GM12878 (cell line): ENCODE data around the gene NXN. TPM values are rescaled to one million over a fixed set of nuclear protein-coding genes. Genes with fewer than 3 reads are reported as not detected.

ENCODE experiments used
- ATAC-seq: fragments of 200-7000 bp; cut with Tn5 transposase; 3 replicates; pipeline ENCODE4 v1.9.1; 2020; ENCODE audit warnings: mild to moderate bottlenecking, moderate library complexity
- BruUV-seq: library from RNA; stranded (reverse); fragments of 400-500 nt; replicated peaks from 2 replicates; lab custom pipeline; 2021; lab: Mats Ljungman, UMichigan
- CTCF ChIA-PET: fragments of 300-600 bp; sonication (Branson Sonifier 250); formaldehyde crosslinking; extraction: SDS; loops from one replicate; lab custom pipeline; 2021; ENCODE audit warnings: inconsistent platforms; lab: Yijun Ruan, JAX
- POLR2A ChIA-PET: fragments of 350-600 bp; formaldehyde crosslinking; extraction: SDS; loops from one replicate; lab custom pipeline; 2021; ENCODE audit warnings: inconsistent platforms; lab: Charles Lee
- RAD21 ChIA-PET: fragments of 300-600 bp; sonication (Branson Sonifier 250); formaldehyde crosslinking; loops from one replicate; lab custom pipeline; 2023; ENCODE audit warnings: antibody characterized with exemption; ENCODE audit not compliant: unreplicated experiment; lab: Charles Lee
- SMC1A ChIA-PET: fragments of 300-600 bp; sonication (Branson Sonifier 250); formaldehyde crosslinking; loops from one replicate; lab custom pipeline; 2023; ENCODE audit not compliant: unreplicated experiment, uncharacterized antibody; lab: Charles Lee
- DNase-seq: peaks from one replicate; pipeline ENCODE4 v3.0.0-alpha.2; 2011; ENCODE audit warnings: low read depth, low spot score
- FAIRE-seq: peaks from 3 replicates; lab custom pipeline; 2011; peaks lifted over from hg19 to GRCh38; lab: Jason Lieb, UNC
- H2AFZ ChIP-seq: 2 replicates; pipeline ENCODE4 v1.6.0; 2011; ENCODE audit warnings: low read depth, low read length, control low read depth; ENCODE audit not compliant: control insufficient read depth
- H3K27ac ChIP-seq: 2 replicates; pipeline ENCODE4 v1.5.1; 2011; ENCODE audit warnings: control low read depth; ENCODE audit not compliant: control insufficient read depth, insufficient read depth
- H3K27me3 ChIP-seq, 2 experiments: replicated peaks in 1 of 2; 2 replicates each; pipeline versions ENCODE4 v1.6.0 to v1.6.1; 2011; ENCODE audit warnings: low read length in 1 of 2; ENCODE audit not compliant: control insufficient read depth in 2 of 2, insufficient read depth in 2 of 2
- H3K36me3 ChIP-seq, 2 experiments: 2 replicates each; pipeline ENCODE4 v1.5.1; 2011; ENCODE audit warnings: low read length in 1 of 2; ENCODE audit not compliant: control insufficient read depth in 2 of 2, insufficient read depth in 2 of 2
- H3K4me1 ChIP-seq: 2 replicates; pipeline ENCODE4 v1.6.1; 2011; ENCODE audit warnings: mild to moderate bottlenecking, low read length, moderate library complexity, mixed read lengths; ENCODE audit not compliant: control insufficient read depth, insufficient read depth
- H3K4me2 ChIP-seq: 2 replicates; pipeline ENCODE4 v1.6.0; 2011; ENCODE audit warnings: control low read depth; ENCODE audit not compliant: control insufficient read depth, insufficient read depth
- H3K4me3 ChIP-seq: fragments of 200-600 bp; sonication (generic); 2 replicates; pipeline ENCODE4 v1.5.1; 2016
- H3K79me2 ChIP-seq: 2 replicates; pipeline ENCODE4 v1.6.0; 2011; ENCODE audit warnings: low read length; ENCODE audit not compliant: control insufficient read depth, insufficient read depth
- H3K9ac ChIP-seq: 2 replicates; pipeline ENCODE4 v1.8.0; 2011; ENCODE audit warnings: low read length, control low read depth, mixed read lengths; ENCODE audit not compliant: control insufficient read depth, insufficient read depth
- H3K9me3 ChIP-seq: replicated peaks from 3 replicates; pipeline ENCODE4 v1.5.1; 2011; ENCODE audit warnings: mild to moderate bottlenecking, low read length; ENCODE audit not compliant: control insufficient read depth, insufficient read depth
- H4K20me1 ChIP-seq: 2 replicates; pipeline ENCODE4 v1.6.0; 2011; ENCODE audit not compliant: control insufficient read depth, insufficient read depth
- CBX3 ChIP-seq: fragments of 200-600 bp; sonication (generic); IDR thresholded peaks from 2 replicates; pipeline ENCODE4 v1.6.1; 2016; ENCODE audit warnings: low read depth, borderline replicate concordance
- CREM ChIP-seq: IDR thresholded peaks from 2 replicates; pipeline ENCODE4 v1.6.1; 2014; ENCODE audit warnings: antibody characterized with exemption, low read depth
- EZH2 ChIP-seq: IDR thresholded peaks from 2 replicates; pipeline ENCODE4 v1.6.1; 2012; ENCODE audit warnings: low read depth, mild to moderate bottlenecking, control low read depth, inconsistent platforms, low read length, borderline replicate concordance; ENCODE audit not compliant: control insufficient read depth
- FOS ChIP-seq: IDR thresholded peaks from 3 replicates; pipeline ENCODE4 v1.6.1; 2011; ENCODE audit warnings: borderline replicate concordance; ENCODE audit not compliant: insufficient read length; ENCODE audit errors: extremely low read depth
- HDAC6 ChIP-seq: fragments of 200-600 bp; sonication (generic); IDR thresholded peaks from one replicate; pipeline ENCODE4 v1.8.0; 2017; ENCODE audit warnings: antibody characterized with exemption; ENCODE audit not compliant: unreplicated experiment
- MTA2 ChIP-seq: fragments of 450-650 bp; IDR thresholded peaks from 2 replicates; pipeline ENCODE4 v1.6.1; 2016; ENCODE audit warnings: low read depth, mild to moderate bottlenecking, moderate library complexity
- NR2C1 ChIP-seq: fragments of 450-650 bp; IDR thresholded peaks from 2 replicates; pipeline ENCODE4 v1.6.1; 2017; ENCODE audit warnings: antibody characterized with exemption, mild to moderate bottlenecking, moderate library complexity
- PML ChIP-seq: IDR thresholded peaks from 2 replicates; pipeline ENCODE4 v1.6.1; 2012; ENCODE audit warnings: low read length, inconsistent platforms
- SUZ12 ChIP-seq: fragments of 200-600 bp; sonication (generic); IDR thresholded peaks from one replicate; pipeline ENCODE4 v1.6.1; 2018; ENCODE audit warnings: antibody characterized with exemption, mild to moderate bottlenecking; ENCODE audit not compliant: unreplicated experiment
- WRNIP1 ChIP-seq: IDR thresholded peaks from 2 replicates; pipeline ENCODE4 v1.6.1; 2011; ENCODE audit warnings: low read depth, low read length, improper control_type of control experiment, borderline replicate concordance
- whole genome bisulfite sequencing: methylation state at CpG from one replicate; pipeline ENCODE4 v1.1.6; 2016; ENCODE audit warnings: low lambda C conversion rate; ENCODE audit not compliant: insufficient replicate concordance, insufficient coverage; ENCODE audit errors: missing lambda C conversion rate; 5-methylcytosine and 5-hydroxymethylcytosine counted together
- in situ Hi-C: fragments of 300-500 bp; cut with MboI; formaldehyde crosslinking; loops from 9 replicates; pipeline ENCODE4 v1.14.3; 2018; ENCODE audit warnings: mixed read lengths
- intact Hi-C: fragments of 100-400 bp; cut with micrococcal nuclease; formaldehyde crosslinking; loops from one replicate; pipeline ENCODE4 v1.14.2; 2022; ENCODE audit not compliant: unreplicated experiment
- polyA plus RNA-seq, 11 experiments: library from polyadenylated mRNA; depleted of rRNA in 4 of 11; unstranded in 6 of 11; stranded (reverse) in 5 of 11; fragments of >200 nt; fragmentation: Nextera tagmentation in 4 of 11; fragmentation: Illumina TruSeq in 1 of 11; extraction: Ambion mirVana in 4 of 11; extraction: Trizol in 1 of 11; gene quantifications; 1 replicate in 1 of 11; 2 replicates in 10 of 11; pipeline versions ENCODE4 v1.2.1 to v1.2.3, GENCODE V29; 2011 to 2016; ENCODE audit warnings: inconsistent platforms in 2 of 11, missing spikeins in 2 of 11, low read depth in 1 of 11
- total RNA-seq, 4 experiments: library from RNA; depleted of rRNA in 3 of 4; stranded (reverse); fragments of >200 nt in 3 of 4; fragmentation: Illumina TruSeq in 1 of 4; extraction: Trizol in 1 of 4; gene quantifications; 2 replicates each; pipeline versions ENCODE4 v1.2.1 to v1.2.3, GENCODE V29; 2013 to 2021
- TF ChIP-seq, protein P1 (sequence below): fragments of 450-650 bp; IDR thresholded peaks from 2 replicates; pipeline ENCODE4 v1.6.1; 2014; ENCODE audit warnings: mild to moderate bottlenecking

Gene NXN
- total and polyA plus RNA-seq, 10 of the 15 experiments (the other 5 are each of a cell fraction or from before 2014, with no cell fraction given): 0.04 to 1.2 (median 0.30) TPM

DNA sequence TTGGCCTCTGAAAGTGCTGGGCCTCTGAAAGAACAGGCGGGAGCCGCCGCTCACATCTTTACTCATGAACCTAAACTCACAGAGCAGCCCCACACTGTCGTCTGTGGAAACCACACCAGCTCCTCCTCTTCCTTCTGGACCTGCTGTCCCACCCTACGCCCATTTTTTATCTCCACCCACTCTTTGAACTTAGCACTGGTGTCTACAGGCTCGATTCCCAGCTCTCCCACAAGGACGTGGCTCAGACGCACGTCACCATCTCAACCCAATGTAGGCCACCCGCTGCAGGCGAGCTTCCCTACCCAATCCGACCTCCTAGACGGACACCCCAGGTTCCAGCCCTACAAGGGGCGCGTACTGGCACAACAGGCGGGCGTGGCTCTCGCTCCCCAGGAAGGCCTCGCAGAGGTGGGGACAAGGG is 62.2 kb downstream of the NXN start (continued):
- TF ChIP-seq WRNIP1: no peak
- TF ChIP-seq SUZ12: no peak
- no peak for TF ChIP-seq CBX3
- TF ChIP-seq CREM: no peak
- no peak for TF ChIP-seq FOS
- no peak for TF ChIP-seq MTA2
- TF ChIP-seq, all 136 proteins: peak for 0

GRCh38 chr17:916315-916714 is 63.3 kb downstream of the NXN start:
- ChIA-PET CTCF (interaction anchor here (1.6 kb wide), 1 partner anchor 212 kb away, joined by 6 read pairs; no protein-coding TSS in a partner anchor), RAD21 (no interaction called here), SMC1A (no interaction called here), POLR2A (interaction anchor here (1.5 kb wide), 1 partner anchor 13 kb away, joined by 3 read pairs; no protein-coding TSS in a partner anchor)
- DNase-seq (no peak), FAIRE-seq (no peak), ATAC-seq (no peak)
- H3K79me2 ChIP-seq: no peaks in the 10 kb centered on the region
- no peaks in the 10 kb centered on the region for H3K9me3 ChIP-seq
- H2AFZ ChIP-seq: no peak overlapping the region
- H3K4me2 ChIP-seq: no peak overlapping the region
- H3K27me3 ChIP-seq: no peaks in the 10 kb centered on the region; a peak in 3 of 4 replicates
- H4K20me1 ChIP-seq: no peaks in the 10 kb centered on the region
- no peaks in the 10 kb centered on the region for H3K4me1 ChIP-seq
- in situ Hi-C loops: no loop called here
- H3K4me3 ChIP-seq: no peak overlapping the region
- intact Hi-C loops: no loop called here
- no peaks in the 10 kb centered on the region for H3K36me3 ChIP-seq
- TF ChIP-seq EZH2 (no peak), HDAC6 (no peak), NR2C1 (no peak), PML (no peak)
- TF ChIP-seq, protein P1, sequence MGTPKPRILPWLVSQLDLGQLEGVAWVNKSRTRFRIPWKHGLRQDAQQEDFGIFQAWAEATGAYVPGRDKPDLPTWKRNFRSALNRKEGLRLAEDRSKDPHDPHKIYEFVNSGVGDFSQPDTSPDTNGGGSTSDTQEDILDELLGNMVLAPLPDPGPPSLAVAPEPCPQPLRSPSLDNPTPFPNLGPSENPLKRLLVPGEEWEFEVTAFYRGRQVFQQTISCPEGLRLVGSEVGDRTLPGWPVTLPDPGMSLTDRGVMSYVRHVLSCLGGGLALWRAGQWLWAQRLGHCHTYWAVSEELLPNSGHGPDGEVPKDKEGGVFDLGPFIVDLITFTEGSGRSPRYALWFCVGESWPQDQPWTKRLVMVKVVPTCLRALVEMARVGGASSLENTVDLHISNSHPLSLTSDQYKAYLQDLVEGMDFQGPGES: no peak
- no TSS peak for BruUV-seq
- 50% methylated on average over 7 of the region's 7 CpGs for WGBS
- no peak overlapping the region for H3K9ac ChIP-seq
- no peak overlapping the region for H3K27ac ChIP-seq
